GM18511 (cell line): ENCODE data around the gene TIMM17A.

Experiments used
- ATAC-seq: cut with Tn5 transposase; IDR thresholded peaks from one replicate; pipeline ENCODE4 v1.9.1; 2021; ENCODE audit warnings: mild to moderate bottlenecking, moderate library complexity; ENCODE audit not compliant: unreplicated experiment

The TIMM17A gene

DNA sequence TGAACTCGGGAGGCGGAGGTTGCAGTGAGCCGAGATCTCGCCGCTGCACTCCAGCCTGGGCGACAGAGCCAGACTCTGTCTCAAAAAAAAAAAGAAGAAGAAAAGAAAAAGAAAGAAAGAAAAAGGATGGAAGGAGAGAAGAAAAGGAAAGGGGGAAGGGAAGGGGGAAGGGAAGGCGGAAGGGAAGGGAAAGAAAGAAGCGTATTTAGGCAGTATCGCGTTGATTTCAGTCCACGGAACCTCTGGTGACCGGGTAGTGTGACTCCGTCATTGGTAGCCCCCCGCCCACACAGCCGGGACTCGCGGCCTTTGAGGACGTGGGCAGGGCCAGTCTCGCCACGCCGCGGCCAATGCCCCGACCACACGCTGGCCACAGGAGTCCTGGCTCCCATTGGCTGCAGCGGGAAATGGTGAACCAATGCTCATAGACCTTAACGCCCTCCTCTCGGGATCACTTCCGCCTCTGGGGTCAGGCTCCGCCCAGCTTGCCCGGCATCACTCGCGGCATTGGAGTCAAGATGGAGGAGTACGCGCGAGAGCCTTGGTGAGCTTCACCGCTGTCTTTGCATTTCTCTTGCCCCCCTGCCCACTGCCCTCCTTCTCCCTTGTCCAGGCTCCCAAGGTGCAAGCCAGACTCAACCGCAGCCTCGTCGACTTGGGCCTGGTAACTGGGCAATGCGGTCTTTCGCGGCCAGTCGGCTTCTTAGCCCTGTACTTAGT, at the start of gene TIMM17A:
Gene TIMM17A (plus strand): TSS at position 495 of the 720 bp plus-strand sequence. CDS start 24 bp downstream, at position 519.
- ATAC-seq, result peak; percentile 100

DNA sequence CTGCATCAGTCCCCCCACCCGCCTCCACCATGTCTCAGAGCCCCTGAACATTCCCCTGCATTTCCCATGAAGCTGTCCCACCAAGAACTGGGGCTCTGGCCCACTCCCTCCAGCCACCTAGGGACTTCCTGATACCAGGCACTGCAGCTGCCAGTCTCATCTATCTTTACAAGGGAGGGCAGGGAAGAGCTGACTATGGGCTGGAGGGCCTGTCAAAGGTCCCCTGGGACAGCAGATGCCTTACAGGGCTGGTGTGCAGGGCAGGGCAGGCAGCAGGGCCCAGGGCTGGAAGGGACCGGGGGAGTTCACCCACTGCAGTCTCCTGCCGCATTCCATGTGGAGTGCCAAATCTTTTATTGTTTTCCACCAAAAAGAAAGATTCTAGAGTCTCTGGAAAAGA, 49.0 kb upstream of the TIMM17A start:
- no peak for ATAC-seq

DNA sequence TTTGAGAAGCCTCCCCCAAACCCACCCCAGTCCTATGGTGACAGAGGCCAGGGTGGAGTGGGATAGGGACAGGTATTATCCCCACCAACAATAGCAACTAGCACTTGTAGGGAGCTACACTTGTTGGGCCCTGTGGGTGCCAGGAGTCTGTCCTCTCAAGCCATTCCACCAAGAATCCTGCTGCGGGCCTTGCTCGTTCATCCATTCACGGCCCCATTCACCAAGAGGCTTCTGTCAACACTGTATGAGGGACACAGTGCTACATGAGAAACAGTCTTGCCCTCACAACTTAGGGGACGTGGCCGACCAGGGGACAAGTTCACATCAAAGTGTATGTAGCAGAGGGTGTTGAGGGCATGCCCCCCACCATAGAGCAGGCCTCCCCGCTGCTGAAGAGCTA, 47.7 kb upstream of the TIMM17A start:
- ATAC-seq, result no peak

DNA sequence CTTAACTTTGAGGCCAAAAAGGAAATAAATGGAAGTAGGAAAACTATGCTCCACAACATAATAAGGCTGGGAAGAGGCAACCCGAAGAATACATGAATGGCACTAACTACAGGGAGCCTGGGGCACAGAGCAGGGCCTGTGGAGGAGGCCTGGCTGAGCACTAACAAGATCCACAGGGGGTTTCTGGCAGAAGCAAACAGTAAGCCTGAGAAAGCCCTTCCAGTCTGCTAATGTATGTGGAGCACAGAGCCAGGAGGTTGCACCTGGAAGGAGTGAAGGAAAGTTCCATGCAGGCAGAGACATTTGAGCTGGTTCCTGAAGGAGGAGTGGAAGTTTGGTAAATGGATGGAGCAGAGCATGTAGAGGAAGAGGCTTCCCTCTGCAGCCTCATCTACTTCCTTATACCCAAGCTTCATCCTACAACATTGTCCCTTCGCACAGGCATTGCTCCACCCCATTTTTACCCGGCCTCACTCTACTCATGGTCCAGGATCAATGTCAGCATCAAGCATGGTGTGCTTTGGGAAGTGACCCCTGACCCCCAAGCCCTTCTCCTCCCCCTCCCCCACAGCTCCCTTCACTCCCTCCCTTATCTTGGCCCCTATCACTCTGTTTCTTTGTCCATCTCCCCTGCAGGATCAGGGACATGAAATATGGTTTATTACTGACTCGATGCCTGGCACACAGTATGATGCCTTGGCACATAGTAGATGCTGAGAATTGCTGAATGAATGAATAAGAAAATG, 43.3 kb upstream of the TIMM17A start:
- ATAC-seq, result no peak

DNA sequence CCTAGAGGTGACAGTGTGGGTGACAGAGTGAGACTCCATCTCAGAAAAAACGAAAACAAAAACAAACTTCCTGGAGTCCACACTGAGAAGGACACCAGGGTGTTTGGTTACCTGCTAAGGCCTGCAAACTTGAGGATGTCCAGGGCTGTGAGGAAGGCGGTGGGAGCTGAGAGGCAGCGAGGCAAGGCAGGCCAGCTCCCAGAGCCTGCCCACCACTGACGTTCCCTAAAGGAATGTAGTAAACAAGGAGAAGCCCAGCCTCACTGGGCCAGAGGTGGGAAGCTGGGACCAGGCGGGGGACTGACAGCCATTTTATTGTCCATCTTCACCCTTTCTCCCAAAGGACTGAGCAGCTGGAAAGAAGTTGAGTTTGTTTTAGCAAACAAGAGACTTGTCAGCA, 42.5 kb upstream of the TIMM17A start:
- ATAC-seq, result no peak

DNA sequence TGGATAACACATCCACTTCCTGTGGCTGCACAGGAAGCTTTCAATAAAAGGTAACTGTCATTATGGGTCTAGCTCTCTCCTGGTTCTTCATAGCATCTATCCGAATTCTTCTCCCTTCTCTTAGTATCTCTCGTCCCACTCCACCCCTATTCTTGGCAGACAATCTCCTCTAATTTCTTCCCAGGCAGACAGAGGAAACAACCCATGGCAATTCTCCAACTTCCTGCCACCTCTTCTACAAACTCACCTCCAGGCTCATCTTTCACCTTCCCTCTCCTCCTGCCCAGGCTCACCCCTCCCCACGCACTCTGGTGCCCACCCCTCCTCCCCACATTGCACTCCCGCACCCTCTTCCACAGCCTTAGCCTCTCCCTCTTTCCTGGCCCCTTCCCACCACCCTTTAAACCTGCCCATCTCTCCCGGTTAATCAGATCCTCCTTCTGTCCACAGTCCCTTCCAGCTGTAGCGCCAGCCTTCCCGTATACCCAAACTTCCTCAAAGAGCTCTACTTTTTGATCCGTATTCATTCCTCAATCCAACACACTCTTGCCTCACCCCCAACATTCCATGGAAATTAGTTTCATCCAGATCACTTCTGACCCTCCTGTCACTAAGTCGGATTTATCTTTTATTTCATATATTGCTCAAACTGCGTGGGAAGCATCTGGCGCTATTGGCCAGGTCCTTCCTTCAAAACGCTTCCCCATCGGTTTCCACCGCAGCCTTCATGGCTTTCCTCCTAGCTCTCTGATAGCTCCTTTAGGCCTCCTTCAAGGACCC, 40.7 kb upstream of the TIMM17A start:
- no peak for ATAC-seq

DNA sequence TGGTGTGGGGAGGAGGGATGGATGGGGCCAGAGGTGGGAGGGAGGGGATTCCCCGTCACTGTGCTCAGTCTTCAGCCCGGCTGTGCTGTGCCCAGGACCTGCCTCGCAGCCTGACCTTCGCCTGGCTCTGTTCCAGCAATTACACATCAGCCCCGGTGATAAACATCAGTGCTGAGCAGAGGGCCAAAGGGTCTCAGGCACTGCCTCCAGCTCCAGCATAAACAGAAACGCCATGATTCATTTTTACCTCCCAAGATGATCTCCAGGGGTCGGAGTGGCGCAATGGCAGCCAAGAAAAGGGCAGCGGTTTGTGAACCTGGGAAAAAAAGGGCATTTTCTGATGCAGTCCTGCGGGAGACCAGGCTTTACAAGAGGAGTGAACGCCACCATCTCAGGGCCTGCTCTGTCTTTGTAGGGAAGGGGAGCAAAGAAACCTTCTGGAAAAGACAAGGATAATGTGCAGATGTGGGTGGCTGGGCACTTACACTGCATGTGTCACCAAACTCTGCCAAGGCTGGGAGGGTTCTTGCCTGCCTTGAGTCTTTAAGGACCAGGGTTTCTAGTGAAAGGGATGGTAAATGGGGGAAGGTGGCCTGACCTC, 38.6 kb upstream of the TIMM17A start:
- no peak for ATAC-seq

DNA sequence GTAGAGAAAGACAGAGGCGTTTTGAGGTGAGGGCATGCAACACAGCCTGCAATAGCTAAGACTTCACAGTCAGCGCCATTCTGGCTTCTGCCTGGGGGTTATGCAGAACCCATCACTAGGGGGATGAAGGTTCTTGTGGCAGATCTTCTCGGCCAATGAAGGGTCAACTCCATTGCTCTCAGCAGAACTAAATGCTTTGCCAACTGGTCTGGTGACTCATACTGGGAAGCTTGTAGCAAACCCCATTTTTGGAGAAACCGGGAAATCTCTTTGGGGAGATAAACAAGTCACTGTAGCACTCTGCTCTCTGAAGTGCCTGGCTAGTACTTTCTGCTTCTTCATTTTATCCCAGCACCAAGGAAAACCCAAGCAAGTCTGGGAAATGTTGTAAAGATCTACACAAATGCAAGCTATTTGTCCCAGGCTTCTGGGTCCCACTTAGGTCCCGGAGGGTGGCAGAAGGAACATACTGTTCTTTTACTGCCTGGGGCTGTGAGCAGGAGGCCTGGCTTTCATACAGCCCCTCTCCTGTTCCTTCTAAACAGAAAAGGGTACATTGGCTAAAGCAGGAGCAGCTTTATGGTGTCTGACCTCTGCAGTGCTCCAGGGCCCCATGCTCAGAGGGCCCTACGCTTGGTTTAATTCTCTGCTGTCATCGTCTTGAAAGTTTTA, 37.8 kb upstream of the TIMM17A start:
- ATAC-seq, result no peak

DNA sequence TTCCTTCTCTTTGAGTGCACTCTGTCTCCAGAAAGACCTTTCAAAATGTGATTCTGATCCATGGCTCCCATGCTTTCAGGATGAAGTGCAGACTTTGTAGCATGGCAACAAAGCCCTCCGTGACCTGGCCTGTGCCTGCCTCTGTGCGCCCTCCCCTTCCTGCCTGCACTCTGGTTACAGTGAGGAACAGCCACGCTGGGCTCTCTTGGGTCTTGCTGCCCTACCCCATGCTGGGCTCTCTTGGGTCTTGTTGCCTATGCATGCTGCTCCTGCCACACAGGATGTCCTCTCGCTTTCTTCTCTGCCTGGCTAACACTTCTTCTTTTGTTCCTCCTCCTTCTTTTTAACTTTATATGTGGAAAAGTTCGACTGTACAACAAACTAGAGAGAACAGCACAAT, 37.0 kb upstream of the TIMM17A start:
- ATAC-seq, result no peak

DNA sequence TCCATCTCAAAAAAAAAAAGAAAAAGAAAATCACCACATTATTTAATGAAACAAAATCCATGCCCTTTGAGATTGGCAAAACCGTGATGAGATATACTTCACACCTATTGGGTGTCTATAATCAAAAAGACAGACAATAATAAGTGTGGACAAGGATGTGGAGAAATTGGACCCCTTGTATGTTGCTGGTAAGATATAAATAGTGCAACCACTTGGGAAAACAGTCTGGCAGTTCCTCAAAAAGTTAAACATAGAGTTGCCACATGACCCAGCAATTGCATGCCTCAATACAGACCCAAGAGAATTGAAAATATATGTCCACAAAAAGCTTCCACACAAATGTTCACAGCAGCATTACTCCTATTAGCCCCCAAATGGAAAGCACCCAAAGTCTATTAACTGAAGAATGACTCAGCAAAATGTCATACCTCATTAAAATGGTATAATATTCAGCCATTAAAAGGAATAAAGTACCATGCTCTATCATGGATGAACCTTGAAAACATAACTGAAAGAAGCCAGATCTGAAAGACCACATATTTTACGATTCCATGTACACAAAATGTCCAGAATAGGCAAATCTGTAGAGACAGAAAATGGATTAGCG, 33.2 kb upstream of the TIMM17A start:
- no peak for ATAC-seq

DNA sequence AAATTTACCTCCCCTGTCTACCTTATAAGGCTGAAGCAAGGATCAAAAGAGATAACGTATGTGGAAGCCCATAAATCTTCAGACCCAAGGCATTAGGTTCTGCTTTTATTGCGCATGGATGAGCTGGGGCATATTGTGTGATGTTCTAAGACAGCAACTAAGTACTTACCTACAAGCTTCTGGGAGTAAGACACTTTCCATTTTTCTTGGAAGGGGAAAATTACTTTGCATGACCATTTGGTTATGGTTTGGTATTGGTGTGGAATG, 30.1 kb upstream of the TIMM17A start:
- no peak for ATAC-seq

DNA sequence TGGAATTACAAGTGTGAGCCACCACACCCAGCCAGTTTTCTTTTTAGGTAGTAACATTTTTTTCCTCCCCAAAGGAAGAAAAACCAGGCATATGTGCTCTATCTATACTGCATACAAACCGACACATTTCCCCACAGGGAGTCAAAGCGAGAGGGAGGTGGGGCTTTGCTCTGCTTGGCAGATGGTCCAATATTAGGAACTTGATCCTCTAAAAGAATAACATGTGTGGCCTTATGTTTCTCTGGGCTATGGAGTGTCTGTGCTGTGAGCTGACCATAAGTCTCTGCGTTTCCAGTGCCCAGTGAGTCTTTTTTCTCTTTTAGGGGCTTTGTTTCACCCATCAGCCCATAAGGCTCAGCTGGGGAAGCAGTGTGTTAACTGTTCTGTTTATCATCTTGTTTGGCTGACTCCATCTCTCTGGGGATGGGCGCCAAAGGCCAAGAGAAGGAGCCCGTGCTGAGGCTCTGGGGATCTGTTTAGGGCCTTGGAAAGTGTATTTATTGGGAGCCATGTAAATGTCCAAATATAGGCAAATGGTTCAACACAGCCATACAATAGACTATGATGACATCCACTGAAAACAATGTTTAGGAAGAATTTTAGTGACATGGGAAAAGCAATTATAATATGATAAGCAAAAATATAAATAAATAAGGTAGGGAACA, 29.2 kb upstream of the TIMM17A start:
- ATAC-seq, result no peak

DNA sequence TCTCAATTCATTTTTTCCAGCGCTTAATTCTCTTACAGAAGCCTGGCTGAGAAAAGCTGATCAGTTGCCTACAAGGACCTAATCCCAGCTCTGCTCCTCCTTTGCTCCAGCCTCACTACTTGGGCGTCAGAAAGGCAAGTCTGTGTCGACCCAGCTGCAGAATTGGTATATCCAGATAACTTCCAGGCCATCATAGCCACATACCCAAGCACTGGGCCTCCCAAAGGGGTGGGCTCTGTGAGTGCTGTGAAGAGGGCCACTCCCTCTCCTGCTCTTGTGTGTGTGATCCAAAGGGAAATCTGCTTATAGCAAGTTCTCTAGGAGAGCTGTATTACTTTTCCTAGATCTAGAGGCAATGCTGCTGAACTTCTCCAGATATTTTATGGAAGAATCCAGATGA, 27.0 kb upstream of the TIMM17A start:
- no peak for ATAC-seq

DNA sequence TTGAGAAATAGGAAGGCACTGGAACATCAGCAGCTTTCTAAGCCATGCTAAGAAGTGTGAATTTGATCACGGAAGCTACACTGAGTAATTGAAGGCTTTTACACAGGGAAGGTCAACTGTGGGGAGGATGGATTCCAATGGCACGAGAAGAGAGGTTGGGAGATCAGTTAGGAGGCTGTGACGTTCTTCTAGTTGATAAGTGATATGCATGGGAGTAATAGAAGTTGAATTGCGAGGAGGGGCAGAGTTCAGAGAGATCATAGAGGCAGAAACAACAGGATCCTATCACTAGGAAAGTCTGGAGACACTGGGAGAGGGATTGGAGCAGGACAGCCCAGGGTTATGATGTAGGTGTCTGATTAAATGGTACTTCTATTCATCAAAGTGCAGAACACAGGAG, 25.2 kb upstream of the TIMM17A start:
- ATAC-seq, result no peak

DNA sequence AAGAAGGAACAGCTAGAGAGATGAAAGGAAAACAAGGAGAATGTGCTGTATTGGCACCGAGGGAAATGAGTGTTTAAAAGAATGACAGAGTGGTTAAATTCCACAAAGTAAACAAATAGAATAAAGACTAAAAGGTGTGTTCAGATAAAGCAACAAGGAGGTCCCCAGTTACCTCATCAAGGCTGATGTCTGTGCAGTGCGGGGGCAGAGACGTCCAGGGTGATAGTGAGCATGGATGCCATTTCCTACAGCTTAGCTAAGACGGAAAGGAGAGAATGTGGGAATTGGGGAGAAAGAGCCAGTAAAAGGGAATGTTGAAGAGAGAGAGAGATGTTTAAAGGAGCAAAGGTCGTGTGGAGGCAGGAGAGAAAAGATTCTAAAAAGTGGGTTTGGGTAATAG, 24.5 kb upstream of the TIMM17A start:
- no peak for ATAC-seq

DNA sequence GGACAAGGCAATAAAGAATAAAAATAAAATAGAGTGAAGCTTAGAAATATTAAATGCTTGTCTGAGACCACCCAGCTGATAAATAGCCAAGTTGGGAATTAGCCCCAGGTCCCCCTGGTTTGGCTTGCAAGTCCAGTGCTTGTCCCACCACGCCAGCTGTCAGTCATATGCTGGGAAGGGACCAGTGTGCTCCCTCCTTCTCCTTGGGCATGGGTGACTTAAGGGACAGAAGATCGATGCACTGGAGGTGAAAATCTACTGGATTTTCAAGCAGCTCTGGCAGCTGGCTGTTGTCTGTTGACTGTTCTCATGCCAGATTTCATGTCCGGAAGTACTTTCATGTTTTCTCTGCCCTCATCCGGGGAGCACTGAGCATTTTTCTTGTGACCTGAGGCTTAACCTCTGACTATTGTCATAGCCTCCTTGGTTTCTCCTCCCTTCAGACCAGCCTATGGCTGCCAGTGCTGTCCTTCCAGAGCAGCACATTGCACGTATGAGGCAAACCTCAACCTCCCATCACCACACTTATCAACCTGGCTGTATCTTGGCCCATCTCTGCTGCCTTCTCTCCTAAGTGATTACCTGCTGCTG, 21.4 kb upstream of the TIMM17A start:
- ATAC-seq, result no peak

DNA sequence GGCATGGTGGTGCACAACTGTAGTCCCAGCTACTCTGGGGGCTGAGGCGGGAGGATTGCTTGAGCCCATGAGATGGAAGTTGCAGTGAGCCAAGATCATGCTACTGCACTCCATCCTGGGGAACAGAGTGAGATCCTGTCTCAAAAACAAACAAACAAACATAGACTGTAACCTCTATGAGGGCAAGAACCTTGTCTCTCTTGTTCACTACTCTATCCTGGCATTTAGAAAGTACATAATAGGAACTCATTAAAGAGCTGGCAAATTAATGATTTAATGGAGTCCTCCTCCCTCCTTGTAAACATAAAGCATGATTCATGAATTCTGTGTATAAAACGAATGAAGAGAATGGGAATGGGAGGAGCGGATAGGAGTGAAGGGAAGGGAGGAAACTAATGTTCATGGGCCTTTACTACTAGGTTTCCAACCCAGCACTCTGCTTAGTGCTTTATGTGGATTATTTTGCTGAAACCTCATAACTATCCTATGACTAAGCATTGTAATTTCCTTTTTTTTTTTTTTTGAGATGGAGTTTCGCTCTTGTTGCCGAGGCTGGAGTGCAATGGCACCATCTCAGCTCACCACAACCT, 17.6 kb upstream of the TIMM17A start:
- ATAC-seq, result no peak

DNA sequence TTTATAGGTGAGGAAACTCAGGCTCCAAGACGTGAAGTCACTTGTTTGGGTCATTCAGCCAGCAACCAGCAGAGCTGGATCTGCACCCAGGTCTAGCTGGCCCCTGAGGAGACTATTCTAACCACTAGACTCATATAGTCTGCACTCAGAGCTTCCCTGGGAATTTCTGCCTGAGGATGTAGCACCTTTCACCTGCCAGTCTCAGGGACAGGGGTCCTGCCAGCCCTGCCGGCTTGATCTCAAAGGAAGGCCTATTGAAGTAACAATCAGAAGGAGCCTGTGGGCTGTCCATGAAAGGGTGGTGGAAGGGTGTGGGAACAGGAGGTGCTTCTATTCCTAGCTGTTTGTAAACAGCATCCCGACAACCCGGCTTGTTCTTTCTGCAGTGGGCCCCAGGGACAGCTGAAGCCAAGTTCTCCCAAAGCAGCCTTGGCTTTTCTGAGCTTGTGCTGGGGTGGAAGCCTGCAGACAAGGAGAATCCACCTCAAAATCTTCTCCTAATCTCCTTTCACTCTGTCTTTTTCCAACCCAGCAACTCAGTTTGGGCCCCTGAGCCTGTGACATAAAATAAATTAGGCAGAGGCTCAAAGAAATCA, 16.8 kb upstream of the TIMM17A start:
- no peak for ATAC-seq

DNA sequence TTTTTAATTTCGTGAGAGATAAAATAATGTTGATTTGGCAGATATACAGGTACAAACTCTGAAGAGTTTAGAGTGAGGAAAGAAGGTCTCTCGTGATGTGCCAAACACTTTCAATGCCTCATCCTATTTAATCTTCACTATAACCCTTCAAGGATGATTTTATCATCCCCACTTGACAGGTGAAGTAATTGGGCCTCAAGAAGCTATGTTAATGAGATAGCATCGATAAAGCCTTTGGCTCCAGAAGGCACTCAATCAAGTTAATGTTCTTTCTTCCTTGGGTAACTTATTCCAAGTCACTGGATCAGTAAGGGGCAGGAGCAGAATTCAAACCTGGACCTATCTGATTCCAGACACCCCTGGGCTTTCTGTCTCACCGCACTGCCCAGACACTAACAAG, 16.2 kb upstream of the TIMM17A start:
- ATAC-seq, result no peak
